Heart left ventricle (tissue), 16 donors: ENCODE results near the gene ZNF878. TPM values are rescaled to one million over a fixed set of nuclear protein-coding genes. Genes with fewer than 3 reads are reported as not detected.

Experiments used
- ATAC-seq, 4 donors: fragments of 200-7000 bp; cut with Tn5 transposase; one replicate each; pipeline ENCODE4 v1.9.1; 2020 to 2022; ENCODE audit warnings: moderate library complexity in 4 of 4, mild to moderate bottlenecking in 3 of 4, moderate number of reproducible peaks in 1 of 4
- DNase-seq, 5 donors: peaks; one replicate each; pipeline ENCODE4 v3.0.0-alpha.2; 2020
- H3K27ac ChIP-seq, 12 donors: fragments of 200-600 bp; sonication (generic) in 4 of 12; one replicate each; pipeline versions ENCODE4 v1.5.0 to v1.8.0; 2016 to 2022; ENCODE audit warnings: mild to moderate bottlenecking in 2 of 12
- H3K27me3 ChIP-seq, 9 donors: fragments of 200-600 bp; sonication (generic) in 2 of 9; one replicate each; pipeline versions ENCODE4 v1.5.1 to v1.8.0; 2016 to 2022; ENCODE audit warnings: mild to moderate bottlenecking in 3 of 9
- H3K36me3 ChIP-seq, 9 donors: fragments of 200-600 bp; sonication (generic) in 2 of 9; one replicate each; pipeline versions ENCODE4 v1.5.0 to v1.8.0; 2018 to 2022; ENCODE audit warnings: mild to moderate bottlenecking in 2 of 9
- H3K4me1 ChIP-seq, 12 donors: fragments of 200-600 bp; sonication (generic) in 4 of 12; one replicate each; pipeline versions ENCODE4 v1.5.0 to v1.8.0; 2016 to 2022; ENCODE audit warnings: mild to moderate bottlenecking in 3 of 12
- H3K4me3 ChIP-seq, 12 donors: fragments of 200-600 bp; sonication (generic) in 4 of 12; one replicate each; pipeline versions ENCODE4 v1.5.0 to v1.8.0; 2017 to 2022; ENCODE audit warnings: mild to moderate bottlenecking in 9 of 12, moderate library complexity in 4 of 12
- H3K9me3 ChIP-seq, 12 donors: fragments of 200-600 bp; sonication (generic) in 4 of 12; one replicate each; pipeline versions ENCODE4 v1.5.0 to v1.8.0; 2016 to 2022; ENCODE audit warnings: mild to moderate bottlenecking in 1 of 12
- POLR2A ChIP-seq, 2 donors: fragments of 450-650 bp; IDR thresholded peaks; one replicate each; pipeline ENCODE4 v1.6.1; 2017; ENCODE audit warnings: antibody characterized with exemption in 2 of 2, mild to moderate bottlenecking in 2 of 2, moderate library complexity in 2 of 2
- WGBS, 4 donors: extraction: QIAGEN DNeasy Blood & Tissue Kit in 2 of 4; methylation state at CpG; one replicate each; pipeline versions ENCODE4 v1.1.5 to v1.1.7; 2013 to 2018; 5-methylcytosine and 5-hydroxymethylcytosine counted together
- intact Hi-C, 10 donors: fragments of 100-400 bp; cut with DNase I; formaldehyde crosslinking; loops; one replicate each; pipeline versions ENCODE4 v1.11.1 to v1.14.2; 2022
- polyA plus RNA-seq, 2 donors: library from polyadenylated mRNA; stranded (reverse); fragments of 200-250 nt; gene quantifications; one replicate each; pipeline ENCODE4 v1.2.3, GENCODE V29; 2013
- total RNA-seq, 9 donors: library from RNA; depleted of rRNA in 2 of 9; stranded (reverse); fragments of >200 nt in 2 of 9; fragmentation: NEBNext Ultra II Directional in 3 of 9; extraction: Animal tissue kit (Norgen Biotek cat#: 25700) in 3 of 9; gene quantifications; one replicate each; pipeline versions ENCODE4 v1.1.0 to v1.2.4, GENCODE V29; 2016 to 2023
- TF ChIP-seq, protein P1 (sequence below), 12 donors: fragments of 200-600 bp; sonication (generic) in 4 of 12; IDR thresholded peaks; one replicate each; pipeline versions ENCODE4 v1.5.0 to v1.8.0; 2018 to 2022; ENCODE audit warnings: antibody characterized with exemption in 12 of 12, mild to moderate bottlenecking in 5 of 12
- donor health status: ischemic (EF 13 %, LVEDD 7.1; RV severe dilation, severe dysfunction).
- donor health status: healthy with polysubstance abuse.
- donor health status: DM: no; HTN: yes; CAD: no.
- donor health status: DM: no; HTN: no; CAD: no.
- donor health status: ischemic (EF 25% LVEDD 6.9; RV normal size, moderate dysfunction).
- donor health status: ischemic (EF 25% LVEDD 5.7; RV mildly dilated, moderate dysfunction).
- donor health status: healthy.
- donor health status: DM: yes; HTN: yes; CAD: no.
- donor health status: ischemic (EF 35%, LVEDD 5.7; RV mildly dilated, moderate dysfunction).
- donor health status: nonischemic (EF 11% LVEDD 7.7; RV severe dilation, severe dysfunction).
- donor health status: DM: yes; HTN: yes; CAD: no.
- donor health status: PGD.
- donor health status: ischemic (EF 29% LVEDD 5.4; RV normal size, mild dysfunction).
- donor health status: nonischemic (EF 23%, LVEDD 6.1; RV moderate dilation, normal function).

The ZNF878 gene
- total and polyA plus RNA-seq, 11 donors, result 0.11 to 0.24 (median 0.21) TPM; not detected in 5

DNA sequence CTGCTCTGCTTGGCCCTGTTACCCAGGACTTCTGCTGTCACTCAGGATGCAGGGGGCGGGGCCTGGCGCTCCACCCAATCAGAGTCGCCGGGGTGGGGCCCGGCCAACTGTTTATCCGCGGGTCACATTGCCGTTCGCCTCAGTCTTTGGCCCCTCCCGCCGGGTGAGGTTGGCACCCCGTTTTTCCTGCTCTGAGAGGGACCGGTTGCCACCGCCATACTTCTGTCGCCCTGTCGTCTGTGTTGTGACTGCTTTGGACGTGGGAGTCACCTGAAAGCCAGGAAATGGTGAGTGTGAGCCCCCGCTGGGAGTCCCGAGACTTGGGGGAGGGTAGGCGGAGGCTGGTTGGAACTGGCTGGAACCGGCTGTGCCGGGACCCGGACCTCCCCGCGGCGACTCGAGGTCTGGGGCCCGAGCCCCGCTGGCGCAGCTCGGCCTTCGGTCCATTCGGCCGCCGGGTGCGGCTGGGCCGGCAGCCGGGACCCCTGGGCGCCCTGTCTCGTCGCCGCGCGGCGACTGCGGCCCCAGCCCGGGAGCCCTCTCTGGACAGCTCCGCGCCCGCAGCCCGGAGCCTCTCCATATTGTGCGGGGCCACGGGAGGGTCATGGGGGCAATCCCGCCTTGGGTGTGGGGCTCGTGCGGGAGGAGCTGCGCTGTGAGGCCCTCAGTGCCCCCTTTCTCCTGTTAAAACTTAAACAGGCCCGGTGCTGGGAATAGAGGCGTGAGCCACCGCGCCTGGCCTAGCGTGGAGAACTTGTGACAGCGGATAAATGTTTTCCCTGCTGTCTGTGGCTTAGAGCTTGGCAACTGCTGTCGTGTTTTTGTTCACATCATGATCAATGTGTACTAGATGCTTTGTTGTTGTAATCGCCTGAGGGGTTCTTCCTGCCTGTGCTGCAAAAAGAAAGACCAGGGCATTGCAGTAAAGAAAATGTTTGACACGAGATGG, 12.1 kb upstream of the ZNF878 start, which contains the start of gene ZNF844:
Gene ZNF844 (plus strand): TSS at position 142 of the 949 bp plus-strand sequence. CDS start 143 bp downstream, at position 285.
- Histone ChIP-seq H3K27me3 (no peaks in the 10 kb centered on the region), H3K36me3 (peaks cover 0 to 22% (median 0%) of the 10 kb centered on the region in 9 donors), H3K4me3 (peak within 1 kb of the TSS; percentile 69 to 96 (median 81)), H3K9me3 (peaks cover 0 to 34% (median 12%) of the 10 kb centered on the region in 12 donors), H3K27ac (peak within 1 kb of the TSS; percentile 88 to 99 (median 96)), H3K4me1 (peaks cover 0 to 27% (median 14%) of the 10 kb centered on the region in 12 donors)
- ATAC-seq, result peak; percentile 99 to 100 (median 99)
- intact Hi-C loops, result no loop called here
- WGBS, 4 donors, result 1% methylated on average over 45 to 66 of the region's 66 CpGs
- peak; percentile 97 to 99 (median 98) for DNase-seq
- TF ChIP-seq, protein P1, sequence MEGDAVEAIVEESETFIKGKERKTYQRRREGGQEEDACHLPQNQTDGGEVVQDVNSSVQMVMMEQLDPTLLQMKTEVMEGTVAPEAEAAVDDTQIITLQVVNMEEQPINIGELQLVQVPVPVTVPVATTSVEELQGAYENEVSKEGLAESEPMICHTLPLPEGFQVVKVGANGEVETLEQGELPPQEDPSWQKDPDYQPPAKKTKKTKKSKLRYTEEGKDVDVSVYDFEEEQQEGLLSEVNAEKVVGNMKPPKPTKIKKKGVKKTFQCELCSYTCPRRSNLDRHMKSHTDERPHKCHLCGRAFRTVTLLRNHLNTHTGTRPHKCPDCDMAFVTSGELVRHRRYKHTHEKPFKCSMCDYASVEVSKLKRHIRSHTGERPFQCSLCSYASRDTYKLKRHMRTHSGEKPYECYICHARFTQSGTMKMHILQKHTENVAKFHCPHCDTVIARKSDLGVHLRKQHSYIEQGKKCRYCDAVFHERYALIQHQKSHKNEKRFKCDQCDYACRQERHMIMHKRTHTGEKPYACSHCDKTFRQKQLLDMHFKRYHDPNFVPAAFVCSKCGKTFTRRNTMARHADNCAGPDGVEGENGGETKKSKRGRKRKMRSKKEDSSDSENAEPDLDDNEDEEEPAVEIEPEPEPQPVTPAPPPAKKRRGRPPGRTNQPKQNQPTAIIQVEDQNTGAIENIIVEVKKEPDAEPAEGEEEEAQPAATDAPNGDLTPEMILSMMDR (IDR thresholded peaks at IDR 0.05), result peak in 1 of 12 donors; percentile 10
- peak; percentile 52 to 98 for TF ChIP-seq POLR2A (IDR thresholded peaks at IDR 0.05)

GRCh38 chr19:12055784-12056183, 3.0 kb upstream of the ZNF878 start:
- TF ChIP-seq, protein P1 (IDR thresholded peaks at IDR 0.05), result no peak
- no peak for TF ChIP-seq POLR2A (IDR thresholded peaks at IDR 0.05)
- Histone ChIP-seq H3K4me3 (no peak overlapping the region), H3K36me3 (no peaks in the 10 kb centered on the region), H3K27me3 (no peaks in the 10 kb centered on the region), H3K27ac (no peak overlapping the region), H3K4me1 (peaks cover 0 to 25% (median 3%) of the 10 kb centered on the region in 12 donors), H3K9me3 (no peaks in the 10 kb centered on the region)
- intact Hi-C loops, result loop anchor here in 4 of 10 donors (5.0 to 10.0 kb wide), 4 partner anchors 87 to 261 kb away; partner anchors contain the start of genes ZNF20 (in 1 of the 4) and ZNF491 (in 1 of the 4)
- 76 to 83% (median 81%) methylated on average over 5 of the region's 5 CpGs for WGBS, 4 donors
- DNase-seq, result no peak
- no peak for ATAC-seq

DNA sequence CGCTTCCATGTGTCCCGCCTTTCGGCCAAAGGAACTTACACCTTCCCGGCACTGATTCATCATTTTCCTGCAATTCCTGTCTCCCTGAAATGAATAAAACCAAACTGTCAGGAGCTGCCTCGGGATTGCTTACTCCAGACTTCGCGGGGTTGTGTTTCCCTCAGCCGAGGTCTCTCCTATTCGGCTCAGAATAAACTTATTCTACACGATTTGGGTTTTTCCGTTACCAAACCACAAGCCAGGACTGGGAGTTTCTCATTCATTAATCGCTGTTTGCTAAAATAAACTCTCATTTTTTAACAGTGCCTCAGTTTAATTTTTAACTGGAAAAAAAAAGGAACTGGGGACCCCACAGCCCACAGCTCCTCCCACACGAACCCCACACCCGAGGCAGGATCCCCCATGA, 667 bp downstream of the ZNF878 start:
- Histone ChIP-seq H3K27ac (peak overlapping the region in 8 of 12 donors; percentile 52 to 79 (median 69)), H3K4me1 (peaks cover 0 to 18% (median 2%) of the 10 kb centered on the region in 12 donors), H3K9me3 (peaks cover 0 to under 1% (median 0%) of the 10 kb centered on the region in 12 donors), H3K4me3 (peak overlapping the region; percentile 59 to 85 (median 68)), H3K36me3 (no peaks in the 10 kb centered on the region), H3K27me3 (no peaks in the 10 kb centered on the region)
- ATAC-seq (no peak), DNase-seq (no peak)
- intact Hi-C loops, result loop anchor here in 1 of 10 donors (10.0 kb wide), 1 partner anchor 257 kb away; the partner anchor contains the start of gene ZNF491
- no peak for TF ChIP-seq POLR2A (IDR thresholded peaks at IDR 0.05)
- TF ChIP-seq, protein P1 (IDR thresholded peaks at IDR 0.05), result no peak
- 0 to 3% (median 1%) methylated on average over 14 of the region's 14 CpGs for WGBS, 4 donors

DNA sequence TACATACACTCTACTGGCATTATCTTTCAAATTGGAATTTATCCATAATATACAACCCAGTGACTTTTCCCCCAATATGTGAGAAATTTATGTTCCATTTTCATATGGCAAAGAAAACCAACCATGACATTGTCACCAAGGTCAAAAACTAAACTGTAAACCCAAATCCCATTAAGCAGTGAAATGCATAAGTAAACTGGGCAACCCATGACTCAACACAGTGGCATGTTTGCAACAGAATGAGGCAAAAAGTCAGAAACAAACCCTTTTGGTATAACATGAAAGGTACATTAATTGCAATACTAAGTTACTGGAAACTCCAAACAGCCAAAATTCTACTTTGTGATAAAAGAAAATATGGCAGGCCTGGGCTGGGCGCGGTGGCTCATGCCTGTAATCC, 4.9 kb downstream of the ZNF878 start:
- ATAC-seq (no peak), DNase-seq (no peak)
- Histone ChIP-seq H3K4me1 (peaks cover 0 to 13% (median 0%) of the 10 kb centered on the region in 12 donors), H3K4me3 (no peak overlapping the region), H3K36me3 (peaks cover 0 to 20% (median 0%) of the 10 kb centered on the region in 9 donors), H3K9me3 (peaks cover 0 to 42% (median 24%) of the 10 kb centered on the region in 12 donors), H3K27me3 (no peaks in the 10 kb centered on the region), H3K27ac (no peak overlapping the region)
- 97 to 100% (median 99%) methylated on average over 2 of the region's 2 CpGs for WGBS, 4 donors
- TF ChIP-seq, protein P1 (IDR thresholded peaks at IDR 0.05), result no peak
- no peak for TF ChIP-seq POLR2A (IDR thresholded peaks at IDR 0.05)
- intact Hi-C loops, result no loop called here
